ENCODE results near the gene GBX1.

GBX1 gene

DNA sequence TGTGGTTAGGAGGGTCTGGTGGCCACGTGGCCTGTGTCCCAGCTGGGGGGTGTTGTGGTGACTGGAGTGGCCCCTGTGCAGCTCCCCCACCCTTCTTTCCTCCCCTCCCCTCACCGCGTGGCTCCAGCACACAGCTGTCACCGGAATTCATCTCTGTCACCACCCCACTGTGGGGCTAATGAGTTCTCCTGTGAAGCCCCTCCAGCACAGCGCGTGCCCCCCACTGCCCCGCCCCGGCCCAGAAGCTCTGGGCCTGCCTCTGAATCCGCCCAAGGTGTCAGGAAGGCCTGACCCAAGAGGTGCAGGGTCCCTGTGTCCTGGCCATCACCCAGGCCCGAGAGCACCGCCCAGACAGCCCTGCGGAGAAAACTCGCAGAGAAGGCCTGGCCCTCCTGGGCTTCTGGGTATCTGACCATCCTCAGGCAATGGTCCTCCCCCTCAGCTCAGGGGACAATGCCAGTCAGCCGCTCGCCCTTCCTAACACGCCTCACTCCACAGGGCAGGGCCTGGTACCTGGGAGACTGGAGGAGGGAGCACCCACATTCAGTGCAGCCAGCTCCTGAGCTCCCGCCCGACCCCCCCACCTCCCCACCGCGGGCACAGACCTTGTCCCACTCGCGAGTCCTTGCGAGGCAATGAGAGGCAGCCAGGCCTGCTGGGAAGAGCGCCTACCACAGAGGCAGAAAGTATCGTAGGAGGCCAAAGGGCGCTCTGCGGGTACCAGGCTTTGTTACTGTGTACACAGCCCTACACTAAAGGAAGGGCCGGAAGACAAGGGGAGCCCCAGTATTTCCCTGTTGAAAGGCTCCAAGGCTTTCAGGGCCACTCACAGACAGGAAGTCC, 38.2 kb downstream of the GBX1 start:
- TF ChIP-seq, protein P1, sequence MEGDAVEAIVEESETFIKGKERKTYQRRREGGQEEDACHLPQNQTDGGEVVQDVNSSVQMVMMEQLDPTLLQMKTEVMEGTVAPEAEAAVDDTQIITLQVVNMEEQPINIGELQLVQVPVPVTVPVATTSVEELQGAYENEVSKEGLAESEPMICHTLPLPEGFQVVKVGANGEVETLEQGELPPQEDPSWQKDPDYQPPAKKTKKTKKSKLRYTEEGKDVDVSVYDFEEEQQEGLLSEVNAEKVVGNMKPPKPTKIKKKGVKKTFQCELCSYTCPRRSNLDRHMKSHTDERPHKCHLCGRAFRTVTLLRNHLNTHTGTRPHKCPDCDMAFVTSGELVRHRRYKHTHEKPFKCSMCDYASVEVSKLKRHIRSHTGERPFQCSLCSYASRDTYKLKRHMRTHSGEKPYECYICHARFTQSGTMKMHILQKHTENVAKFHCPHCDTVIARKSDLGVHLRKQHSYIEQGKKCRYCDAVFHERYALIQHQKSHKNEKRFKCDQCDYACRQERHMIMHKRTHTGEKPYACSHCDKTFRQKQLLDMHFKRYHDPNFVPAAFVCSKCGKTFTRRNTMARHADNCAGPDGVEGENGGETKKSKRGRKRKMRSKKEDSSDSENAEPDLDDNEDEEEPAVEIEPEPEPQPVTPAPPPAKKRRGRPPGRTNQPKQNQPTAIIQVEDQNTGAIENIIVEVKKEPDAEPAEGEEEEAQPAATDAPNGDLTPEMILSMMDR (IDR thresholded peaks at IDR 0.05; ENCODE audit: extremely low read depth, insufficient read depth, missing control alignments), result no peak
- no peak for DNase-seq (ENCODE audit: low spot score)

DNA sequence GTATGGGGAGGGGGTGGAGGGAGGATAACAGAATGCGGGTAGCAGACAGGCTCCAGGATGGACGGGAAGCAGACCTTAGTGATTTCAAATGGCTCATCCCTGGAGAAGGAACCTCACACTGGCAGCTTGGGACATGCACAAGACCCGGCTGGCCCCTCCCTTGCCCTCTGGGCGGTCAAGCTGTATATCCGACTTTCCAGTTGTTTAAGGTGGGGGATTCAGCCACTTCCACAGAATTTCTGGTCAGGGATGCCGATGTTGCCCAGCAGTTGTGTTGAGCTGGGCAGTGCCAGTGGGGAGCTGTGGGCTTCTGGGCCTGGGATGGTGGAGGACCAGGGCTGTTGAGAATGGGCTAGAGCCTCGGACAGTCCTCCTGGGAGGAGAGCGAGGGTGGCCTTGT, 38.8 kb downstream of the GBX1 start:
- in situ Hi-C loops (cut with MboI; ENCODE audit: low pct_unique_long_range_greater_than_20kb, low sequenced_read_pairs, unreplicated experiment), result no loop called here
- TF ChIP-seq, protein P1 (IDR thresholded peaks at IDR 0.05; ENCODE audit: extremely low read depth, insufficient read depth, missing control alignments), result no peak
- DNase-seq (ENCODE audit: low spot score), result no peak

More for the DNA sequence above, 38.2 kb downstream of the GBX1 start:
- in situ Hi-C loops (cut with MboI; ENCODE audit: low pct_unique_long_range_greater_than_20kb, low sequenced_read_pairs, unreplicated experiment), result no loop called here

DNA sequence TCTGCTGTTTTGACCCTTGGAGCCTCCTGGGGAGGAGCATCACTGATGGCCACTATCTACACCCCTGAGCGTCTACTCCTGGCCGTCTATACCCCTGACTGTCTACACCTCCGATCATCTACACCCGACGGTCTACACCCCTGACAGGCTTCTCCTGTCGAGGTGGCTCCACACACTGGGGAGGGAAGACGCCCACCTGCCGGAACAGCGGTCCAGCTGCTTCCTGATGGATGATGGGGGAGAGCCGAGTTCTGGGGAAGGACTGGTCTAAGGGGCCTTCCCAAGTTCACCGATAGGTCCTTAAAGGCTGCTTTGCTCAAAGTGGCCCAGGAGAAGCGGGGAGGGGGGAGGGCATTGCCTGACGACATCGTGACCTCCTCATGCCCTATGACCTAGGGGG, 39.4 kb downstream of the GBX1 start:
- TF ChIP-seq, protein P1 (IDR thresholded peaks at IDR 0.05; ENCODE audit: extremely low read depth, insufficient read depth, missing control alignments), result no peak
- no peak for DNase-seq (ENCODE audit: low spot score)
- in situ Hi-C loops (cut with MboI; ENCODE audit: low pct_unique_long_range_greater_than_20kb, low sequenced_read_pairs, unreplicated experiment), result no loop called here

DNA sequence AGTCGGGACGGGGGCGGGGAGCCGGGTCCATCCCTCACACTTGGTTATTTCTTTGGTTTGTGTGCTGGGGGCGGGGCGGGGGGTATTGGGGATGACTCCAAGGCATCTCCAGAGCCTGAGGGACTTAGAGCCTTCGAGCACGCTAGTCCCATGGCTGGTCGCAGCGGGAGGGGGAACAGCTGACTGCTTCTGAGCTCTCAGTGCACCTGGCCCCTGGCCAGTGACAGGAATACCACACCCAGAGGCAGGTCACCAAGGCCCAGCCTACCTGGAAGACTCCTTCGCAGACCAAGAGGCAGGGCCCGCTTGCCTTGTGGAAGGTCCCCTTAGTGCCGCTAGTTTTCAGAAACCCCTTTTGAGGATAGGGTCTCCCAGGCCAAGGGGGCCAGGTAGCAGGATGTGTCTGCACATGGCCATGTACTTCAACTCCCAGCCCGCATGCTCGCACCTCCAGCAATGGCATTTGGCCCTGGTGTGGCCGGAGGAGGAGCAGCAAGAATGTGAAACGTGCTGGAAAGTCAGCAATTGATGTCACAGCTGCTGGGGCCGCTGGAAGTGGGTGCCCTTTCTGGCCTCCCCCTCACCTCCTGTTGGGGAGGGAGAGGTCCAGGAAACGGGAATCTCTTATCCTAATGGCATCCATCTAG, 40.9 kb downstream of the GBX1 start:
- in situ Hi-C loops (cut with MboI; ENCODE audit: low pct_unique_long_range_greater_than_20kb, low sequenced_read_pairs, unreplicated experiment), result no loop called here
- TF ChIP-seq, protein P1 (IDR thresholded peaks at IDR 0.05; ENCODE audit: extremely low read depth, insufficient read depth, missing control alignments), result no peak
- no peak for DNase-seq (ENCODE audit: low spot score)

DNA sequence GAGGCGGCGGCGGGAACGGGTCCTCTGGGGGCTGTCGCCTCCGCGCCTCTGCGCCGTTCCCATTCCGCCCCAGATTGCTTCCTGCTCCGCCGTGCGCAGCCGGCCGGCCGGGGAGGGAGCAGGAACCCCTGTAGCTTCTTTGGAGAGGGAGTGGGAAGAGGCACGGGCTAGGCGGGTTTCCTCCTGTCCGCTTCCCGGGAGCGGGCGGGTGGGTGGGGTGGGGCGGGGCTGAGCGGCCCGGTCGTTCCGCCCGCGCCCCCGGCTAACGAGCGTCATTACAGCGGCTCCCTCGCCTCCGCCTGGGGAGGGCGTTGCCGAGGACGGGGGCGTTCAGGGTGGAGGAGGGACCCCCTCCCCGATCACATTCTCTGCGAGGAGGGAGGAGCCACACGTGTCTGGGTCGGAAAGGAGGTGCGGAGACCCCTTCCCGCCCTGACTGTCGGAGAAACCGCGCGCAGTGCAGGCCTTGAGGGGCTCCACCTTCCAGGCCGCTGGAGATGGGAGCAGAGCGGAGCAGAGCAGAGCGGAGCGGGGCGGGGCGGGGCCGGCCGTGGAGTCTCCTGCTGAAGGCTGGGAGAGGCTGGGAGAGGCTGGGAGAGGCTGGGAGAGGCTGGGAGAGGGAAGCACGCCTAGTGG, 41.5 kb downstream of the GBX1 start:
- no peak for DNase-seq (ENCODE audit: low spot score)
- in situ Hi-C loops (cut with MboI; ENCODE audit: low pct_unique_long_range_greater_than_20kb, low sequenced_read_pairs, unreplicated experiment), result no loop called here
- TF ChIP-seq, protein P1 (IDR thresholded peaks at IDR 0.05; ENCODE audit: extremely low read depth, insufficient read depth, missing control alignments), result no peak

DNA sequence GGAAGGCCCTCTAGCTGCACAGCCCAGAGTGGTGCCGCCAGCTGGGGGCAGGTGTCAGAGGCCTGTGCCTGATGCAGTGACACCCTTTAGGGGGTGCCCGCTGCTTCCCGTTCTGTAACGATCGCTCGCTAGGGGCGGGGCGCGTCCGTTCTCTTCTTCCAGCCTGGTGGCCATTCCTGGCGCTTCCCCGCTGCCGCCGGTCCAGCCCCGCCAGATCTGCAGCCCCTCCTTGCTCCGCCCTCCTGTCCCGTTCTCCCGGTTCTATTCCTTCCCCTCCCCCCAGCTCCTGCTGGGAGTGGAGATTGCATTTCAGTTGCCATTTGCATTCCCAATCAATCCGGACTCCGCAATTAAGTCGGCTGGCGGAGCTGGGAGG, 42.0 kb downstream of the GBX1 start:
- TF ChIP-seq, protein P1 (IDR thresholded peaks at IDR 0.05; ENCODE audit: extremely low read depth, insufficient read depth, missing control alignments), result no peak
- in situ Hi-C loops (cut with MboI; ENCODE audit: low pct_unique_long_range_greater_than_20kb, low sequenced_read_pairs, unreplicated experiment), result no loop called here
- DNase-seq (ENCODE audit: low spot score), result no peak

Data from GM13977 (cell line).